Measurements from ENCODE around the gene GIMAP5. TPM values are rescaled to one million over a fixed set of nuclear protein-coding genes. Genes with fewer than 3 reads are reported as not detected.

Gene GIMAP5
- total and polyA plus RNA-seq, 9 of the 15 experiments (the other 6 are each of a cell fraction or from before 2014, with no cell fraction given) = 0.35 TPM; not detected in 8

DNA sequence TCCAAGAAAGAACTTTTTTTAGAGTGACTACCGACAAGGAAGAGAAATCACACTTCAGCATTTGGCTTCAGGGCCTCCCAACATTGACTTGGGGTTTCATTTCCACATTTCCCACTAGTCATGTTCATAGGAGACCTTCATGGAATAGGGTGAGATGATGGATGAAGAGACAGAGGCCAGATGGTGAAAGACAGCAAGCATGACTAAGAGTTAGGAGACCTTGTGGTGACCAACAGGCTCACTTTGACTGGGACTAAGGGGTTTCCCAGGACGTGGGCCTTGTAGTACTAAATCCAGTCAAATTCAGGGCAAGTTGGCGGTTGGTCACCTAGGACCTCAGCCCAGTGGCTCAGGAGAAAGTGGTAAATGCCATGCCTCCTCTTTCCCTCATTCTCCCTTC is 3.0 kb upstream of the GIMAP5 start:
- H3K9me3 ChIP-seq (replicated peaks; ENCODE audit: control insufficient read depth, insufficient read depth, low read depth, low read length) = no peaks in the 10 kb centered on the region
- BruUV-seq (replicated peaks) = no TSS peak
- FAIRE-seq = no peak
- H3K79me2 ChIP-seq (ENCODE audit: control insufficient read depth, insufficient read depth, low read length) = no peaks in the 10 kb centered on the region
- no peaks in the 10 kb centered on the region for H4K20me1 ChIP-seq (replicated peaks; ENCODE audit: control insufficient read depth, insufficient read depth, low read length)
- ChIA-PET POLR2A (interaction anchor here (0.8 kb wide), 1 partner anchor 699 kb away, joined by 4 read pairs; no protein-coding TSS in a partner anchor), CTCF (ENCODE audit: low intra/inter-chr PET ratio) (no interaction called here)
- DNase-seq (ENCODE audit: extremely low read depth in 1 of 4, low spot score in 3 of 4) = no peak
- no peak overlapping the region for H3K9ac ChIP-seq (ENCODE audit: insufficient read depth in 1 of 2, low read depth in 2 of 2, low read length in 2 of 2)
- no peak for ATAC-seq
- intact Hi-C loops (cut with micrococcal nuclease) (no loop called here), in situ Hi-C loops (cut with MboI) (no loop called here)
- TF ChIP-seq HMGN3 (IDR thresholded peaks at IDR 0.05; ENCODE audit: borderline replicate concordance, extremely low read depth, insufficient read length, low read depth, low read length) = no peak
- TF ChIP-seq SRSF3 (IDR thresholded peaks at IDR 0.05; ENCODE audit: insufficient read depth, low read length) = no peak
- TF ChIP-seq NRF1 (conservative IDR thresholded peaks at IDR 0.05 in 1 of 2, IDR thresholded peaks at IDR 0.05 in 1 of 2) = no peak
- TF ChIP-seq BCOR (IDR thresholded peaks at IDR 0.05) = no peak
- no peak for TF ChIP-seq ETV1 (tag; conservative IDR thresholded peaks at IDR 0.05; ENCODE audit: low read depth)
- TF ChIP-seq ZNF764 (CRISPR knock-in tag; IDR thresholded peaks at IDR 0.05; ENCODE audit: low read depth) = no peak
- no peaks in the 10 kb centered on the region for H3K36me3 ChIP-seq (ENCODE audit: control insufficient read depth, insufficient read depth, low read length)
- no peak overlapping the region for H3K27ac ChIP-seq (ENCODE audit: extremely low read depth, low read depth, low read length)
- no peak overlapping the region for H3K4me3 ChIP-seq
- H3K4me2 ChIP-seq (ENCODE audit: insufficient read depth, low read length) = no peak overlapping the region
- no peak overlapping the region for H2AFZ ChIP-seq (ENCODE audit: low read depth, low read length)
- 1% methylated on average over 3 of the region's 3 CpGs for WGBS (ENCODE audit: insufficient coverage, low coverage, missing lambda C conversion rate)
- no peaks in the 10 kb centered on the region; a peak in 1 of 5 replicates for H3K4me1 ChIP-seq (replicated peaks in 1 of 2; ENCODE audit: control insufficient read depth in 2 of 2, insufficient read depth in 2 of 2, low read length in 2 of 2)
- no peaks in the 10 kb centered on the region for H3K9me1 ChIP-seq (ENCODE audit: control insufficient read depth, insufficient read depth, low read length)
- peaks cover 0 to 27% of the 10 kb centered on the region in 2 experiments; a peak in 2 of 5 replicates for H3K27me3 ChIP-seq (ENCODE audit: control insufficient read depth in 2 of 2, insufficient read depth in 2 of 2, low read length in 2 of 2)

All from K562 (cell line).